NOMO-1 treated with dmso at 0.1 percent for 144 hours (cell line): ENCODE results near the gene MEDAG.

Experiments used
- DNase-seq: peaks from one replicate; lab custom pipeline; 2025; ENCODE audit not compliant: unreplicated experiment; lab: John Stamatoyannopoulos, UW

The MEDAG gene

DNA sequence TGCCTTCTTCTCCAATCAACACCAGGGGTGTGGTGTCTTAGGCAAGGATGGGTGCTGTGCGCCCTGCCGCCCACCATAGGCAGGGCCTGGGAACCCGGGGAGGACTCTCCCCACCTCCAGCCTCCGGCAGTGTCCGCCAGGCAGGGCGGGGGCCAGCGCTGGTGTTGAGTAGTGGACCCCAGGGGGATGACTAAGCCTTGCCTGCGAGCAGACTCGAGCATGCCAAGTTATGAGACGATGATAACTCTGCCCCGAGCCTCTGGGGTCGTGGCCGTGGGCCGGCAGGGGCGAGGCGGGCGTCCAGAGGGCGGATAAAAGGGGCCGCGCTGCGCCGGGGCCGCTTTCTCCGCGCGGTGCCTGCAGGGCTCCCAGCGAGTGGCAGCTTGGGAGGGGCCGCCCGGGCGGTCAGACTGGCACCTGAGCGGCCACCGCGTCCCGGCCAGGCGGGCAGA lies at the start of gene MEDAG:
Gene MEDAG (plus strand): TSS at position 340 of the 452 bp plus-strand sequence. CDS start 245 bp downstream, outside the sequence.
- no peak for DNase-seq

DNA sequence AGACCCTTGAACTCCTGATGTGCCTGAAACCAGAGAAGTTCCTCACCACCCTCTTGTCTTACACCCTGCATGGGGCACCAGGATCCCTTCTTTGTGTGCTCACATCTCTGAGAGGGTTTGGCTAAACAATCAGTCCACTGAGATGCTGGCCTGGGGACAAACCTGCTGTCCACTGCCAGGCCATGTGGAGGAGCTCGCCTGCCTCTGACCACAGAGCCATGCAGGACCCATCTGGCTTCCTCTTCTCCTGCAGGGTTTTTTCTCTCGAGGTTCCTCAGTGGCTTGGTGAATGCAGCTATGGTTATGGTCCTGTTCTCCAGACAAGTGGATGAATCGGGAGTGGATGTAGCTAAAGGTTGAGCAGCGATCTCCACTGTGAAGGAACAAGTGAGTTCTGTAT lies 49.1 kb upstream of the MEDAG start:
- no peak for DNase-seq

DNA sequence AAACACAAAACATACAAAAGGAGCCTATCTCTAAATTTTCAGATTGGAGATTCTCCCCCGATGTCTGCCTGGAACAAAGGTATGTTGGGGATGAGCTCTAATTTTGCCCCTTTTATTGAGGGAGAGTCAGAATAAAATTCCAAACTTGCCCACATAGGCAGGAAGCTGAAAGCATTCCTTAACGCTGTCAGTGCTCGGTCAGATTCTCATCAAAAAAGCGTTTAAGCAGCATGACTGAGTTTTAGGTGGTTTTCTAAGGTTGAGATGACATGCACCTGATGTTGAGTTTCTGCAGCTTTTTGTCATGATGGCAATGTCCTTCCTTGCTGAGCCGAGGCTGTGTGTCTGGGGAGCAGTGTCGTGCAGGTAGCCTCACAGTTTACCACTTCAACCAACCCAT lies 48.4 kb upstream of the MEDAG start:
- no peak for DNase-seq

DNA sequence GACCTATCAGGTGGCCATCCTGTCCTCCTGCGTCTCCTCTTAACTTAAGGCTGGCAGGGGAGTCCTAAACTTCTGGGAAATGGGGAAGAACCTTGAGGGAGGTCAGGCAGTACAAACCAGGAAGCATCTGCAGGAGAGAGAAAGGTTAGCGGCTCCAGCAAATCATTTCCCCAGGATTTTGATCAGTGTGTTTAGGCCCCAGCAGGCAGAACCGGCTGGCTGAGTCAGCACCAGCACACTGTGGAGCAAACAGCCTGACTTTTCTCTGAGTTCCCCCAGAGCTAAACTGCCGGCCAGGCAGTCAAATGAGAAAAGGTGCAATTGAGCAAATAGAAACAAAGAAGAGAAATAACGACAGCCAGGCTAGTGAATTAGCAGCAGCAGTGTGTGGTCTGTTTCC lies 46.7 kb upstream of the MEDAG start:
- no peak for DNase-seq

DNA sequence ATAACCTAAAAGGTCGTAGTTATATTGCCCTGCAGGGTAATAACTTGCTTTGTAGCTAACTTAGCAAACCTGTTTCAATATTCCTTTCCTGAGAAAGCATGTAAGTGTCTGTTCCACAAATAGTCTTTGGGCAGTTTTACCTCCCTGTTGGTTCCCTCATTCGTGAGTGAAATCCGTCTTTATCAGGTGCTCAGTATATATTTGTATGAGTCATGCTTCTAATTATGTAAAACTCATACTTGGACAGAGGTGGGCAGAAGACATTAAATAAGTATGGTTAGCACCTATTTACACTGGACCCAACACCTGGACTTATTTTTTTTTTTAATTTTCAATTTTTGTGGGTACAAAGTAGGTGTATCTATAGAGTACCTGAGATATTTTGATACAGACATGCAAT lies 44.9 kb upstream of the MEDAG start:
- DNase-seq = no peak

DNA sequence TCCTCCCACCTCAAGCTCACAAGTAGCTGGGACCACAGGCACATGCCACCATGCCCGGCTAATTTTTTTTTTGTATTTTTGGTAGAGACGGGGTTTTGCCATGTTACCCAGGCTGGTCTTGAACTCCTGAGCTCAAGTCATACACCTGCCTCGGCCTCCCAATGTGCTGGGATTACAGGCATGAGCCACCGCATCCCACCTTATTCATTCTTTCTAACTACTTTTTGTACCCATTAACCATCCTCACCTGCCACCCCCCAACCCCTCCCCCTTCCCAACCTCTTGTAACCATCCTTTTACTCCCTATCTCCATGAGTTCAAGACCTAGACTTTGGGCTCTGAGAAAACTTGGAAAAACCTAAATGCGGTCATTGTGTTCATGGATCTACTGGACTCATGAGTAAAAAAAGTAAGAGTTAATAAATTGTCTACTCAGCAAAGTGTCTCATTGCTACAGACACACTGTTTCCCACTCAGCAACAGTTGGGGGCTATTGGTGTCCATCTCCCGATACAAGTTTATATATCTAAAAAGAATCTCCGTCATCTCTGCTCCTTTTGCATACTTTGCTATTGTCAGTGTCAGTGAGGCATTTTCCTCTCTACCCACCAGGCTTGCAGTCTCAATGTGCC lies 44.1 kb upstream of the MEDAG start:
- no peak for DNase-seq

DNA sequence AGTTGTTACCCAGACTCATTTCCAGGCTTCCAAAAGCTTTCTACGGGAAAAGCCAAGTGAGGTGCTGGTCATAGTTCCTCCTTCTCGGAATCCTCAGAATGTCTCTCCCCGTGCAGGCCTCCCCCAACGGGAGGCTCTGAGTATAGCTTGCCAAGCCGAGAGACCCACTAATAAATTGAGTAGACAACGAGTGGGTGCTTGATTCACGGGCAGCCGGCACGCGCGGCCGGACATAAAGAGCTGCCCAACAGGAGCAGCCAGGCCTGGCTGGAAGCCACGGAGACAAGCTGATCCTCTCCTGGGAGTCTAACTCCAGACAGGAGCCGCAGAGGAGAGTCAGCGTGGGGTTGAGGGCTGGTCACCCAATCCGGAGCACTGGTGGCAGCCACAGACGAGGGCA lies 43.4 kb upstream of the MEDAG start:
- no peak for DNase-seq

DNA sequence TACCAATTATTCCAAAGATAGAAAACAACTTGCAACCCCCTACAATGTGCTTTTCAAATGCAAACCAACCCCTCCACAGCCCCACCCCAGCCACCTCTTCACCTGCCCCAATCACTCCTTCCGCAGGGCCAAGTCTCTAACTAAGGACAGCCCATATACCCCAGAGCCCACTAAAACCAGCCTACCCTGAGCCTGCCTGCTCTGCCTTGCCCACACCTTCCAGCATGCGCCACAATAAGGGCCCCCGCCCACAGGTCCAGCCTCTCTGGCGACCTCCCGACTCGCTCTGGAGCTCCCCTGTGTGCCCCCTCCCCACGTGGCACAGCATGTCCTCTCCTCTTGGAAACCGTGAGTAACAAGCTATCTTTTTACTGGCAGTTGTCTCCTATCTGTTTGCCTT lies 42.8 kb upstream of the MEDAG start:
- DNase-seq = no peak

DNA sequence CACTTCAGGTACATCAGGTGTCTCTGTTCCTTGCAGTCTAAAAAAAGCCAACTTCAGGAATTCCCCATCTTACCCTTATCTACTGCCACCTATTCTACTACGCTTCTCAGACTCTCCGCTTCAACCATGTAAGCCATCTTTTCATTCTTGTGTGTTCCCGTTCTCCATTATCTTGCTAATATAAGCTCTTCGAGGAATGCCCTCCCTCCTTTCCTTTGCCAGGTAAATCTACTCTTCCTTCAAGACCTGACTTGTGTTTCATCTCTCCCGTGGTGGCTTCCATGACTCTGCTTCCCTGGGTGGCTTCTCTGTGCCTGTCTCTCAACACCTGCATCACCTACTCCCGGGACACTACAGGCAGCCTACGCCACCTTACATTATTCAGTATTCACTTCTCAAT lies 42.3 kb upstream of the MEDAG start:
- no peak for DNase-seq

DNA sequence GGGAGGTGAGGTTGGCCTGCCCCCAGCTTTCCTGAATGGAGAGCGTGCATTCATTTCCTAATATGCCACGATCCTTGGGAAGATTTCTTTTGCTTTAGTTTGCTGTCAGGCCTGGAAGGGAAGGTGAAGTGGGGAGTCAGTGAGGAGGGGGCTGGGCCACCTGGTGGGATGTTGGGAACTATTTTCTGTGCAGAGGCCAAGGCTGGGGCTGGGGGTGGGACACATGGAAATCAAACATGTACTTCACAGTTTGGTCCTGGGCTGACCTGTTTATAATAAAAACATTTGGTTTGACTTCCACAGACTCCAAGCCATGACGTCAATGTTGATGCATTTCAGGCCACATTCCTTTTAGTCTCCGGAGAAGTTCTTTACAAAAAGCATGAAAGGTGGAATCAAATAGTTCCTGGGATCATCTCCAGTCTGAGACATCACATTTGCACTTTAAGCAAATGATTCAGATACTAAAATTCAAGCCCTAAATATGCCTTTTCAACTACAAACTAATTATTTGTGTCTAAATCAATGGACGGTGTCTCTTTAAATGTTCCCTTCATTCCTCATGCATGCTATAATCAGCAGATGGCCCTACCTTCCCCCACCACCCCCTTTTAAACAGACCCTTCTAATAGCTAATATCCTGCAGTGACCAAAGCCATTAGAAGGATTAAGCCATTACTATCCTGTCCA lies 41.5 kb upstream of the MEDAG start:
- DNase-seq = no peak

DNA sequence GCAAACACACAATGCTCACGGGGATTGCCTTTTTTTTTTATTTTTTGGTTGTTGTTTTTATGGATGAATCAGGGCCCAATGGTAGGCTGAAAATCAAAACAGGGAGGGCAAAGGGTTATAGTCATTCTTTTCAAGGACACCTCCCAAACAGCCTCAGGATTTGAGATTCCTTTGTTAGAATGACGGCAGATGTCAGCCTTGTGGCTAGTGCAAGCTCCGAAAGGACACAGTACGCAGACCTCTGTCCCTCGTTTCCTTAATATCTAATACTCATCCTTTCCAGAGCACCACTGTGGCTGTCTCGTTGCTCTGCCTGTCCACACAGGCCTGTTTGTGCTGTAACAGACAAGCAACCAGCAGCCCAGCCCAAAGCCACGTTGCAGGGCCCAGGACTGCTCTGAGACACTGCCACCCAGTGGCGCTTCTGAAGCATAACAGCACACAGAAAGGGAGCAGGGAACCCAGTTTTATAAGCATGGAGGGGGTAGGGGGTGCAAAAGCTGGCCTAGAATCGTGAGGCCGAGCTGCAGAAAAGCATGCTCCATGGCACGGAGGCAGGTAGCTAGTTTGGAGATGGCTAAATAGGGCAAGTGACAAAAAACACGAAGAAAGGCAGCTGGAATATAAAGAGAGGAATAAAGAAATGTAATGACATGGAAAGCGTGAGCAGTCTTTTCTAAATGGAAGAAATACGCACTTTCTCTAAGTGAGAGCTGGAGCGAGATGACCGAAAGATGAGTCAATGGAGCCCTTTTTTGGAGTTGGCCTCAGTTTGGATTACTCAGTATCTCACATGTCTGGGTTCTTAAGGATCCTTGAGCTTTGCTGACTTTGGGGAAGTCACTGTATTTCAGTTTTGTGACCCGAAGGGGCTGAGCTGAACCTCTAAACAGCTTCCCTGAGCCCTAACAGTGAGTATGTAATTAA lies 40.7 kb upstream of the MEDAG start:
- peak; percentile 69 for DNase-seq

DNA sequence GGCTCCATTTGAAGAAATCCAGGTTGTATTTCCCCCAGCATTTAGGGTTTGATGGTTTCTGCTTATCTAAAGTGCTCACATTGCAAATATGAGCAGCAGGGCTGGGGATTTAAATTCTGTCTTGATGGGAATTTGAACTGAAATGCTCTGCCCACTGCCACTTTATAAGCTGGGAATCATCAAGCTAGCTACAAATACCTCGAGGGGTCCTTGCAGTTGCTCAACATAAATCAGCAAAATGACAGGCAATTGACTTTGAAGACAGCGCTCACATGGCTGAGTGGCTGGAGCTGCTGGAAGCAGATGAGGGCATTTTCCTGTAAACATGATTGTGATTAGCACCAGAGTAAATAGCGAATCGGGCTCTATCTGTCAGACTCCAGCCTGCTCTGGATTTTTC lies 39.4 kb upstream of the MEDAG start:
- DNase-seq = no peak

DNA sequence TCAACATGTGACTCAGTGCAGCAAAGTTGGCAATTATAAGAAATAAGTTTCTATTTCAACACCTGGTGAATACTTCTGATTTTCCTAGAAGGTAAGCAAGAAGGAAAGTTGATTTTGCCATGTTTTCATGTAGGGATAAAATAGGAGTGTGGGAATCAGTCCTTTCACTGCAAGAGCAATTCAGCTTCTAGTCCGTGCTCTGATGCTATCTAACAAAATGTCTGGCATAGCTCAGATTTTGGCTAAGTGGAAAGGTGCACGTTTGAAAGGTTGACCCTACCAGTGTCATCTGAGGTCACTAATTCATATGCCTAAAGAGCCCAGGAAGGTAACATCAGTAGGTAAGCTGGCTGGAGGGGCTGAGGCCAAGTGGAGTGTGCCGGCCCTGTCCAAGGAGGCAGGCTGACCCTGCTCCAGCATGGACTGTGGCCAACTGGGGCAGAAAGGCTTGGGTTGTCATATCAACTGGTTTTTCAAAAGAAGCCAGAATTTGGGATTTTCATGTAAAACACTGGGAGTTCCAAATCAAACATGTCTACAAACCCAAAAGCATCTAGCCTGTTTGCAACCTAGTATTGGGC lies 38.9 kb upstream of the MEDAG start:
- DNase-seq = no peak

DNA sequence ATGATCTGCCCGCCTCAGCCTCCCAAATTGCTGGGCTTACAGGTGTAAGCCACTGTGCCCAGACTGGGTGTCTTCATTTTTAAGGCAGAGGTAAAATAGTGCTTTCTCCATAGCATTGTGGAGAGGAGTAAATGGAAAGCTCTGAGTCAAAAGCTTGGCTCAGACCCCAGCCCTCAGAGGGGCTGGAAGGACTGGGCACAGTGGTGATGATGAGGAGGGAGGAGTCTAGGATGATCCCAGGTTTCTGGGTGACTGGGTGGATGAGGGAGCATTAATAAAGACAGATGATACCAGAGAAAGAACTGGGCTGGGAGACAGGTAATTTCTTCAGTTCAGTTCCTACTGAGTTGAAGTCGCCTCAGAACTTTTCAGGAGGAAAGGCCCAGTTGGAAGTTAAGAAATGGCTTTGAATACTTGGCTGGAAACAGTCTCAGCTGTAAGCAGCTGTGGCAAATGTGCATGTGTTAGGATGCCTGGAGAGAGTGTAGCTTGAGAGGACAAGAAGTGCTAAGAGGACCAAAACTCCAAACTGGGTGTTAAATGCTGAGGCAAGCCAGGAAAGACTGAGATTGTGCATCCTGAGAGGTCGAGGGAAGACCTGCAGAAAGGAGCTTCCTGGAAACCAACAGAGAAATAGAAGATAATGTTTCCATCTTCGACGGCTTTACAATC lies 37.1 kb upstream of the MEDAG start:
- DNase-seq = no peak

DNA sequence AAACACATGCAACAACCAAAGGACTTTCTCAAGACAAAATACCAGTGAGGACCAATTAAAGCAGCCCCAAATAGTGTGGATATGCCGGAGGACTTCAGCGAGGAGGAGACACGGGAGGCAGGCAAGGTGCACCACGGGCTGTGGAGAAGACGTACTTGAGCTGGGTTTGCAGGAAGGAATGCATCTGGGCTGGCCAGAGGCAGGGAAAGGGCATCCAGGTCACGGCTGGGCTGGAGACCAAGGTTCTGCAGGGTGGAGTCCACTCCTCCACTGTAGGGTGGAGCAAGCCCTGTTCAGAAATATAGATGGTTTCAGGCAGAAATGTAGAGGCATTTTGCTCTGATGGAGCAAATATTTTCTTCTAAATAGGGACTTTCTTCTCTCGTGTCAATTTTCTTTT lies 36.6 kb upstream of the MEDAG start:
- no peak for DNase-seq

DNA sequence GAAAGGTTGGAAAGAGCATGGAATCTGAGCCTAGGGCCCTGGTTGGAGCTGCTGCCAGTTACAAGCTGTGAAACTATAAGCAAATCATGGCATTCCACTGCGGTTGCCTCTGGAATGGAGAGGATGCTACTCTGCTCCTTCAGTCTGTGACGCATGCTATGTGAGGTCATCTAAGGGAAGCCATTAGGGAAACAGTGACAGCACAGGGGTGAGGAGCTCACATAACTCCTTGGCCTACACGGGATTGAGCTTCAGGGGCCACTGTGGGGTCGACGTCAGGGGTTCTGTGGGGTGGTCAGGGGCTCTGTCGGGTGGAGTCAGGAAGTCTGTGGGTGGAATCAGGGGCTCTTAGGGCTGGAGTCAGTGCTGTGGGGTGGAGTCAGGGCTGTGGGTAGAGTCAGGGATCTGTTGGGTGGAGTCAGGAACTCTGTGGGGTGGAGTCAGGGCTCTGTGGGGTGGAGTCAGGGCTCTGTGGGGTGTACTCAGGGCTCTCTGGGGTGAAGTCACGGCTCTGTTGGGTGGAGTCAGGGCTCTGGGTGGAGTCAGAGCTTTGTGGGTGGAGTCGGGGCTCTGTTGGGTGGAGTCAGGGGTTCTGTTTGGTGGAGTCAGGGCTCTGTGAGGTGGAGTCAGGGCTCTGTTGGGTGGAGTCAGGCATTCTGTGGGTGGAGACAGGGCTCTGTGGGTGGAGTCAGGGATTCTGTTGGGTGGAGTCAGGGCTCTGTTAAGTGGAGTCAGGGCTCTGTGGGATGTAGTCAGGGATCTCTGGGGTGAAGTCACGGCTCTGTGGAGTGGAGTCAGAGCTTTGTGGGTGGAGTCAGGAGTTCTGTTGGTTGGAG lies 35.8 kb upstream of the MEDAG start:
- DNase-seq = no peak

DNA sequence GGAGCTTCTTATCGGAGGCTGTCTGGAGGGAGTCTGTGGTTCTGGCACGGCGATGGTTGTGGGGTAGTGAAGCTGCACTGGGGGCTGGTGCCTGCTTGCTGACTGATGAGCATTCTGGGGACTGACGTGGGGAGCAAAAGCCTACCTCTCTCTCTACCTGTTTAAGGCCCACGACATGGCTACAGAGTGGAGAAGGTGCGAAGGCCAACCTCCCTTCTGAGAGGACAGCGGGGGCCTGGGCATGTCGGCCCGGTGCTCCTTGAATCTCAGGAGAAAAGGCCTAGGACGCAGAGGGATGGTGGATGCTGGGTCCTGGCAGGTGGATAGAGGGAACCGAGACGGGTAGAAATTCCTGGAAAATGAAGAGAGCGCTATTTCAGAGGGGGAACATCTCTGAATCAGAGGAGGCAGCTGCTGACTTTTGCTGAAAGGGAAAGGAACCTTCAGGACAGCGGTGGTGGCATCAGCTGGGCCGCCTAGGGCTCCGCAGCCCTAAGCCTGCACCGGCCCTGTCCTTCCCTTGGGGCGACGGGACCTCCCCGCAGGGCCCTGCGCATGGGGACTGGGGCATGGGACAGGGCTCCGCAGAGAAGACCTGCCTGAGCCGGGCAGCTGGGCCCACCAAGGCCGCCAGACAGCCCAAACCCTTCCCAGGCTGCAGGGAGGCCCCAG lies 35.0 kb upstream of the MEDAG start:
- DNase-seq = no peak

DNA sequence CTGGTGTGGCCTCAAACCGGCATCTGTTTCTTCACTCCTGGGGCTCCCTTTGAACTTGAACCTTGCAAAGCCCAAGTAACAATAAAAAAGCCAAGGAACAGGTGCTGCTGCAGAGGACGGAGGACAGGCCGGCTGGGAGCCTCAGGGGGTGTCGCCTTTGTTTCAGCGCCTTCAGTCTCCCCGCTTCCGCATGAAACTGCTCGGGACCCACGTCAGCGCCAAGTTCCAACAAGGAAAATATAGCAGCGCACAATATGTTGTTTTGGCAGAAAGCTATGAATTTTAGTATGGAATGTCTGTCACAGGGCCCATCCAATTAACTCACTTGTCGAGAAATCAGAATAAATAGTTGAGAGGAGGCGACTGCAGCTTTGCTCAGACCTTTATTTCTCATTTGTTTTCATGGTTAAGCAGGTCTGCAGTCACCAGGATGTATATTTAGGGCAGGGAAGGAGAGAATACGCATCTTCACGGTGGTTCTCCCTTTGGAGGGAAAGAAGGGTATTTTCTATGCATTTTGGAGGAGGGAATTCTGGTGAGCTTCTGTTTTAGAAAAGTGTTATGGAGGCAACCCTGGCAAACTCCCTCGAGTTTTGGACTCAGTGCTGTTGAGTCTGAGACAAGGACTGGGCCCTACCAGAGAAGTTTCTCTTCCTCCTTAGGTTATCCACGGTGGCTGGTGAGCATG lies 34.3 kb upstream of the MEDAG start:
- DNase-seq = no peak

DNA sequence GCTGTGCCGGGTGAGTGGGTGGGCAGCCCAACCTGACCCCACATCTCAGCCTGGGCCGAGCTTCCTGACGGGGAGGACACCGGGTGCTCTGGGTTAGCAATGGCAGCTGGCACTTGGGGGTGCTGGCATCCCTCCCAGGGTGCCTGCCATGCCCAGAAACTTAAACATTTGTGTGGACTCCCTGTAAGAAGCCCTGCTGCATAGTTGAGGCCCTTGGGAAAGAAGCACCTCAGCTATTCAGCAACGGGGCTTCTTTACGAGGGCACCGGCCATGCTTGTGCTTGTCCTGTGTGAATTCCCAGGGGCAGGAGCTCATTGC lies 33.8 kb upstream of the MEDAG start:
- no peak for DNase-seq
